ENCODE data around the gene PSMA5.

Gene PSMA5

DNA sequence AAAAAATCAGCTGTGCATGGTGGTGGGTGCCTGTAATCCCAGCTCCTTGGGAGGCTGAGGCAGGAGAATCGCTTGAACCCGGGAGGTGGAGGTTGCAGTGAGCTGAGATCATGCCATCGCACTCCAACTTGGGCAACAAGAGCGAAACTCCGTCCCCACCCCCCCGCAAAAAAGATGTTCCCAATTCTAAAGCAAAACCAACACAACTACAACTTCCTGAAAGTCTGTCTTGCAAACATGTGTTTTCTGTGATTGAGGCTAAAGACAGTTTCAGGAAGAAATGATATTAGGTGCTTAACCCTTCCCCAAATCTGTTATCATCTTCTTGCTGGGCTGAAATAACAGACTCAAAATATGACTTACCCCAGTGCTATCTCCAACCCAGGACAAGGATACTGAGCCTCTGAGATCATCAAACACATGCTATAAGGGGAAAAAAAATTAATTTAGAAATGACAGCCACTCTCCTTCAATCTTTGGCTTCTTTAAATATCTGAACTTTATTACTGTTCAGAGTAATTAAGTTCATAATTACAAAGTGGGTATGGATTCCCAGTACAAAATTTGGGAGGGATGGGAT lies 57.0 kb downstream of the PSMA5 start:
- no peak for DNase-seq (ENCODE audit: low read depth, low spot score)

DNA sequence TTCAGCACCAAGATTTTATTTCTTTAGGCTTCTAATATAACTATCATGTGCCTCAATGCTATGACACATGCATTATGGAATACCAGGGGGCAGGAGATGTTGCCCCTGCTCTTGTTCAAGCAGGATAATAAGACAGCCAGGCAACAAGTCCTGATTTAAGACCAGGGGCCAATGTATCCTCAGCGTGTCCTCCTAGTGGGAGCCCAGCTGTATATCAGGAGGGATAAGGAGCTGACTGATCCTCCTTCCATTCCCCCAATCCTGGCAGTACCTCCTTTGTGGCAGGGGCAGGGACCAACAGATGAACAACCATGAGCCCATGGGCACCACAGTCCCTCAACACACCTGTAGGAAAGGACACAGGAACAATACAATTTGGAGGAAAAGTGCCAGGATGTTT lies 57.8 kb downstream of the PSMA5 start:
- no peak for DNase-seq (ENCODE audit: low read depth, low spot score)

DNA sequence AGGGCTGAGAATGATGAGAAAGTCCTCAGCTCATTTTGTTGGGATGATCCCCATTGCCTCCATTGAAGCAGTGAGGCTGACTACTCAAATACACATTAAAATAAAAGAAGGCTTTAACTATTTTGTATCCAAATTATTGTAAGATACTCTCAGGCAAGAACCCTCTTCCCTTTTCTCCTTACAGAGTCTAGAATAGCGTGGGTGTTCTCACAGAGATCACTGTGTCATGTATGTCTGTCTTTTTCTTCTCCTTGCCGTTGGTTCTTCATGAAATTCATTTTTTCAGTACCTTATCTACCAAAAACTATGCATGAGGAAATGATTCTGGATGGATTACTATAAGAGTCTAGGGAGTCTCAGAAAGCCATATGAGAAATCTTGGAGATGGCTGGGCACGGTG lies 58.6 kb downstream of the PSMA5 start:
- no peak for DNase-seq (ENCODE audit: low read depth, low spot score)

DNA sequence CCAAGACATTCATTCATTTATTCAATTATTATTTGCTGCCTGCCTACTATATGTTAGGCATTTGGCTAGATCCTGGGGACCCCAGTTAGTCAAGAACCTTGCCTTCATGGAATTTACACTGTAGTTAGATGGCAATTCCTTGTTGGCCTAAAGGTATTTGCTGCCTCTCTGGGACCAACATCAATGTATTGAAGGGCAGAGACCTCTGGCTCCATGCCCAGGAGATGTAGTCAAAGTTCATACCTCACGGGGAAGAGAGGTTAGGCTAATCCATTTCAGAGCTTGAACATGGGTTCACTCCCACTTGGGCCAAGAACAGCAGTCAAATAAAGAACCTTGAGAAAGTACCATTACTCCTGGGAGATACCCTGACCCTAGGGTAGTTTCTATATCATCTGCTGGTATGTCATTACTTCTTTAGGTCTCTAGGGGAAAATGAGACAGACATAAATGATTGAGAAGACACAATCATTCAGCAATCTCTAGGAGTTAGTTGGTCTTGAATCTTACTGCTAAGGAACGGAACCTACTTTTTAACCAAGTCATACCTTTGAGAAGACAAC lies 60.5 kb downstream of the PSMA5 start:
- no peak for DNase-seq (ENCODE audit: low read depth, low spot score)

DNA sequence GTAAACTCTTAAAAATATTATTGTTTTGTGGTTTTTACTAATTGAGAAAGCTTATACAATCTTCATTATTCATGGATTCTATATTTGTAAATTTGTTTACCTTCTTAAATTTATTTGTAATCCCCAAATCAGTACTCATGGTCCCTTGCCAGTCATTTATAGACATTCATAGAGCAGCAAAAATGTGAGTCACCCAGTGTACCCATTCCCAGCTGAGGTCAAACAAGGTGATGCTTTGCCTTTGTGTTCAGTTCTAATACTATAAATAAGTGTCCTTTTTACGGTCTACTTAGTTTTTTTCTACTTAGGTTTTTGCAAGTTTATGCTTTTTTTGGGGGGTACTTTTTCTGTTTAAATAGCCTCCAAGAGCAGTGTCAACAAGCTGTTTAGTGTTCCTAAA lies 64.6 kb downstream of the PSMA5 start:
- DNase-seq (ENCODE audit: low read depth, low spot score), result no peak

DNA sequence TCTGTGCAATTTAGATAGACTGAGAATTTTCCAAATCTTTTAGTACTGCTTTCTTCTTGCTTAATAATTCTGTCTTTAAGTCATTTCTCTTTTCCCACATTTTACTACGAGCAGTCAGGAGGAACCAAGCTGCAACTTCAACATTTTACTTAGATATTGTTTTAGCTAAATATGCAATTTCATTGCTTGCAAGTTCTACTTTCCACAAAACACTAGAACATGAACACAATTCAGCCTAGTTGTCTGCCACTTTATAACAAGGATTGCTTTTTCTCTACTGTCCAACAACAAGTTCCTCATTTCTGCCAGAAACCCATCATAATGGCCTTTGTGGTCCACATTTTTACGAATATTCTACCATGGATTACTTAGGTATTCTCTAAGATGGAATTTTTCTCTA lies 65.2 kb downstream of the PSMA5 start:
- no peak for DNase-seq (ENCODE audit: low read depth, low spot score)

DNA sequence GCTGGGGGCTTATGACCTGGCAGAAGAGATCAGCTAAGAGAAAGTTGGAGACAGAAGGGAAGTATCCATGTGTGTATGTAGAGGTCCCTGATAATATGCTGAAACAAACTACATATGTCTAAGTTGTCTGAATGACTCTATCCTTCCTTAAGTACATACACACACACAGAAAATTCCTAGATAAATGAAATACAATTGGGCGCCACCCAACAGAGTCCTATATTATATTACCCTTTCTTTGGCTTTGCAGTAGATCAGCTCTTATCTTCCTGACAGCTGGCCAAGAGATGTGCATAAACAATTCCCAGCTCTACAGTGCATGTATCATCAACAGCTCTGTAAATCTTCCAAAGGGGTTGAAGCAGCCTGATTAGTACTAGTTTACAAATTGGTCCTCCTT lies 68.6 kb downstream of the PSMA5 start:
- DNase-seq (ENCODE audit: low read depth, low spot score), result no peak

DNA sequence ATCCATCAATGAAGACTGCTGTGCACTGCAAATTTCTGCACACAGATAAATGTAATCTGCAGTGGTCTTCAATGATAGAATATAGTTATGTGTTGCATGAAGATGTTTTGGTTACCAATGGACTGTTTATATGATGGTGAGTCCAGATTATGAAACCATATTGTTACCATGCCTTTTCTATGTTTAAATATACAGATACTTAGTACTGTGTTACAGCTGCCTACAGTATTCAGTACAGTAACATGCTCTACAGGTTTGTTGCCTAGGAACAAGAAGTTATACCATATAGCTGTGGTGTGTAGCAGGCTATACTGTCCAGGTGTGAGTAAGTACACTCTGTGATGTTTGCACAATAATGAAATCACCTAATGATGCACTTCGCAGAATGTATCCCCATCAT lies 69.3 kb downstream of the PSMA5 start:
- DNase-seq (ENCODE audit: low read depth, low spot score), result no peak

DNA sequence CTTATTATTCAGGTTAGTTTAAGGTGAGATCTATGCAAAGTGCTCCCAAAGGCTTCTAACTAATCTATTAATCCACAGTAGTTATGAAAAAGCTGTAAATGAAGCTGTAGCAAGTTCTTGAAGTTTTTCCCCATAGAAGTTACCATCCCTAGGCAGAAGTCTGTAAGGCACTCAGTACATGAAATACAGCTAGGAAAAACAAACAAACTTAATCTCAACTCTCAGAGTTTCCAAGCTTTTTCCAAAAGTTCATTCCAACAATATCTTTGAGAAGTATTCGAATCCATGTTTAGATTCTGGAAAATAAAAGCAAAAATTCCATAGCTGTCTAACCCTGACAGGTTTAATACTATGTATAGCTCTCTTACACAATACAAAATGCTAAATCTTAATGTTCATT lies 69.7 kb downstream of the PSMA5 start:
- no peak for DNase-seq (ENCODE audit: low read depth, low spot score)

DNA sequence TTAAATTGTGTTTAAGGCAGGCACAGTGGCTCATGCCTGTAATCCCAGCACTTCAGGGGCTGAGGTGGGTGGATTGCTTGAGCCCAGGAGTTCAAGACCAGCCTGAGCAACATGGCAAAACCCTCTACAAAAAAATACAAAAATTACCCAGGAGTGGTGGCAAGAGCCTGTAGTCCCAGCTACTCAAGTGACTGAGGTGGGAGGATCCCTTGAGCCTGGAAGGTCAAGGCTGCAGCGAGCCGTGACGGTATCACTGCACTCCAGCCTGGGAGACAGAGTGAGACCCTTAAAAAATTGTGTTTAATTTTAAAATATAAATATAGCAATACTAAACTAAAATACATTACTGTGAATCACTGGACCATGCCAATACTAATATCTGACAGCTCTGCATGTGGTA lies 71.3 kb downstream of the PSMA5 start:
- no peak for DNase-seq (ENCODE audit: low read depth, low spot score)

DNA sequence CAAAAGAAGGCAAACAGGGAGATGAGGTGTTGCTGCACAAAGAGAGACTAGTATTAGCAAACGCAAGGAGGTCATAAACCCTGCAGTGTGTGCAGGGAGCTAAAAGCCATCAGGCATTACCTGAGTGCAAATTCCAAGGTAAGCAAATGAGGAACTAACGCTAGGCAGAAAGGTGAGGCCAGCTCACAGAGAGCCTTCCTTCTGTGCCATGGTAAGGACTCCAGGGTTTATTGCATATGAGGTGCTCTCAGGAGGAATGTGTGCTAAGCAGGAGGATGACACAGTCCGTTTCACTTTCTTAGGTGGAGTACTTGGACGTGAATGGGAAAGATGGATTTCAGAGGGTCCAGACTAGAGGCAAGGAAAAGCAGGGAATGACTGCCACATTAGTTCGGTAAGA lies 74.8 kb downstream of the PSMA5 start:
- no peak for DNase-seq (ENCODE audit: low read depth, low spot score)

DNA sequence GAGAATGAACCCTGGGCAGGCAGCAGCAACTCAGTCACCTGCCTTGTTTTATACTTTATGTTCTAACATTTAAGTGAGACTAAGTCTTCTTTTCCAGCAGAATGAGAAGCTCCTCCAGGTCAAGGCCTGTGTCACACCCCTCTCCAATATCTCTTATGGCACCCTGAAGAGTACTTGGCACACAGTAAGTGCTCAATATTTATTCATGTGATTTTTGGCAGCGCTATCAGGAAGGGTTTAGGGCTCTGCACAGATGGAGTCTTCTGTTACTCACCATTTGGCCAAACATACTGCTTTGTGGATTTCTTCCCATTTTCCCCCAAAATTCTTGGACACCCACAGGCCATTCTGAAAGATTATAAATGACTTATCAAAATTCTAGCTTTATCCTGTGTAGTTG lies 75.6 kb downstream of the PSMA5 start:
- no peak for DNase-seq (ENCODE audit: low read depth, low spot score)

DNA sequence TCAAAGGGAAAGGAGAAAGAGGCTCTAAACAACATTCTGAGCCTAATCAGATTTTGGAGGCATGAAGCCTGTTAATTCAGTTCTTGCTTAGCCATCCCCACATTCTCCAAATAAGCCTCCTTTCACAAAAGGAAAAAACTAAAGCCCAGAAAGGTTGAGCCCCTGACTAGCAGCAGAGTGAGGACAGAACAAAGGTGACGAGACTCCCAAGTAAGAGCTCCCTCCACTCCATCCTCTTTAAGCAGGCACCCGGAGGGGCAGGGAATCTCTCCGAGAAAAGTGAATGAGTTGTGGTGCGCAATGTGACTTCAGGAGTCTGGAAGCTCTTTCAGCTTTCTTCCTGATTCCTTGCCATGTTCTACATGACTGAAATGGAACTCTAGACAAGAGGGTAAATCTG lies 76.1 kb downstream of the PSMA5 start:
- DNase-seq (ENCODE audit: low read depth, low spot score), result no peak

Measured in activated naive CD8-positive, alpha-beta T cell treated with anti-CD3 and anti-CD28 coated beads, Interleukin-2, amount 50 U/mL, for 16 hours (primary cell).